NB4 (cell line): ENCODE measurements around the gene TUT7.

ENCODE experiments used
- DNase-seq: peaks from one replicate; pipeline ENCODE4 v3.0.0; 2010; ENCODE audit warnings: low read depth
- H3K4me3 ChIP-seq: one replicate; pipeline ENCODE4 v1.5.1; 2011; ENCODE audit warnings: mild to moderate bottlenecking, low read depth, low read length, moderate library complexity
- MYC ChIP-seq: IDR thresholded peaks from 2 replicates; pipeline ENCODE4 v1.6.1; 2011; ENCODE audit warnings: low read depth, low read length
- POLR2A ChIP-seq: IDR thresholded peaks from 2 replicates; pipeline ENCODE4 v1.6.1; 2011; ENCODE audit warnings: mild to moderate bottlenecking; ENCODE audit not compliant: insufficient read length; ENCODE audit errors: extremely low read depth
- TF ChIP-seq, protein P1 (sequence below): IDR thresholded peaks from 2 replicates; pipeline ENCODE4 v1.6.1; 2011; ENCODE audit warnings: low read depth, low read length
- TF ChIP-seq, protein P2 (sequence below): IDR thresholded peaks from one replicate; pipeline ENCODE4 v1.5.1; 2012; ENCODE audit warnings: low read depth, low read length

TUT7 gene

DNA sequence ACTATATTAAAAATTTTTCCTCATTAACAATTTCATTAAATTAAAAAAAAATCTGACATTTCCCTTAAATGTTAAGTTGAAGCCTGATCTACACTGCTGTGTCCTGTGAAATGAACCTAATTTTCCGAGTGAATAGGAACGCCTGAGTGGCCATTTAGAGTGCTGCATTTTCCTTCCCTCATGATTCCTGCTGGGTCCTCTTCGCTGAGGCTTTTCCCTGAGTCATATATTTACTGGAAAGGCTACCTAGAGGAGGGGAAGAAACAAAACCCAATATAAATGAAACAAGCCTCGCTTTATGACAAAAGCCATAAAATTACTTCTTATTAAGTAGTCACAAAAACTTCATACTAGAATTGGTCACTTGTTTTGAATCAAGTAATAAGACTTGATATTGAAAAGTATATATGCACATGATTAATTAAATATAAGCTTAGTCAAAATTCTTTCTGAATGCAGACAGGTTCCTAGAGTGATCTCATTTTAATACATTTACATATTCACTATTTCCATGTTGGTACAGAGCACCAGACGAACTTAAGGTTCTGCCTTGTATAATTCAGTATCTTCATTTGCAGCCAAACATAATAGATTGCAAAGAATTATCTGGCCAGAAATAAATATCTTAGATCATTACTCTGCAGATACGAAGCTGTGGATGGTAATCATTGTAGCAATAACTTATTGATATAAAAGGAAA is 65.6 kb downstream of the TUT7 start:
- TF ChIP-seq, protein P1, sequence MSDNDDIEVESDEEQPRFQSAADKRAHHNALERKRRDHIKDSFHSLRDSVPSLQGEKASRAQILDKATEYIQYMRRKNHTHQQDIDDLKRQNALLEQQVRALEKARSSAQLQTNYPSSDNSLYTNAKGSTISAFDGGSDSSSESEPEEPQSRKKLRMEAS = no peak
- TF ChIP-seq MYC (no peak), POLR2A (no peak)
- TF ChIP-seq, protein P2, sequence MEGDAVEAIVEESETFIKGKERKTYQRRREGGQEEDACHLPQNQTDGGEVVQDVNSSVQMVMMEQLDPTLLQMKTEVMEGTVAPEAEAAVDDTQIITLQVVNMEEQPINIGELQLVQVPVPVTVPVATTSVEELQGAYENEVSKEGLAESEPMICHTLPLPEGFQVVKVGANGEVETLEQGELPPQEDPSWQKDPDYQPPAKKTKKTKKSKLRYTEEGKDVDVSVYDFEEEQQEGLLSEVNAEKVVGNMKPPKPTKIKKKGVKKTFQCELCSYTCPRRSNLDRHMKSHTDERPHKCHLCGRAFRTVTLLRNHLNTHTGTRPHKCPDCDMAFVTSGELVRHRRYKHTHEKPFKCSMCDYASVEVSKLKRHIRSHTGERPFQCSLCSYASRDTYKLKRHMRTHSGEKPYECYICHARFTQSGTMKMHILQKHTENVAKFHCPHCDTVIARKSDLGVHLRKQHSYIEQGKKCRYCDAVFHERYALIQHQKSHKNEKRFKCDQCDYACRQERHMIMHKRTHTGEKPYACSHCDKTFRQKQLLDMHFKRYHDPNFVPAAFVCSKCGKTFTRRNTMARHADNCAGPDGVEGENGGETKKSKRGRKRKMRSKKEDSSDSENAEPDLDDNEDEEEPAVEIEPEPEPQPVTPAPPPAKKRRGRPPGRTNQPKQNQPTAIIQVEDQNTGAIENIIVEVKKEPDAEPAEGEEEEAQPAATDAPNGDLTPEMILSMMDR = no peak
- no peak overlapping the region for H3K4me3 ChIP-seq
- no peak for DNase-seq

DNA sequence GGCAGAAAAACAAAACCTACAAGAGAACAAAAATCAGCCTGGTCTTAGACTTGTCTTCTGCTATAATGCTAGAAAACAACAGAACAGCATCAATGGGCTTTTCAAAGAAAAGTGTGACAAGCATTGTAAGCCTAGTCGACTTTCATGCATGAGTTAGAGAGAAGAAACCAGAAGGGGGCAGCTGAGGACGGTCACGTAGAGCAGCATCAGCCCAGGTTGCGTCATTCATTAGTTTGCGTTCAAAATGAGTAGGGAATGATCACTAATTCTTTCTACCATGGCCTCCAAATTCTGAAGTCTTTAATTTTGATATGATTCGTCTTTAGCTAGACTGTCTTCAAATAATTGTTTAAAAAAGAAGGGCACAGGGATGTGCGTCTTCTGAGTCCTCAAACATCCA is 67.2 kb downstream of the TUT7 start:
- DNase-seq = peak; percentile 68
- TF ChIP-seq, protein P2 = peak; percentile 37
- peak; percentile 28; the same call in 1 of the 2 replicates for TF ChIP-seq MYC
- TF ChIP-seq, protein P1 = no peak
- TF ChIP-seq POLR2A = no peak
- no peak overlapping the region for H3K4me3 ChIP-seq

DNA sequence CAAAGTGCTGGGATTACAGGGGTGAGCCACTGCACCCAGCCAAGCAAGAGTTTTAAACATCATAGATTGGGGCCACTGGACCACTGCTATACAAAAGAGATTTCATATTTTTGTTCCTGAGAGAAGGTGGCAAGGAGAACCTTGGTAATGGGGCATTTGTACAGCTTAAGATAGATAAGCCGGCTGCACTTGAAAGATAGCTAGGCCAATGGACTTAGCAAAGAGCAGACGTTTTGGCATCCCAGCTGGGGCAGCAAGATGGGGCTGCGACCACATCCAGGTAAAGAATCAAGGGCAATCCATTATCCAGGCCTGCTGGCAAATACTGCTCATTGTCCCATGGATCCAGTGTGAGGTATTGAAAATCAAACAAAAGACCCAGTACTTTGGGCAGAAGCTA is 67.9 kb downstream of the TUT7 start:
- TF ChIP-seq POLR2A = no peak
- TF ChIP-seq, protein P1 = no peak
- no peak overlapping the region for H3K4me3 ChIP-seq
- DNase-seq = no peak

DNA sequence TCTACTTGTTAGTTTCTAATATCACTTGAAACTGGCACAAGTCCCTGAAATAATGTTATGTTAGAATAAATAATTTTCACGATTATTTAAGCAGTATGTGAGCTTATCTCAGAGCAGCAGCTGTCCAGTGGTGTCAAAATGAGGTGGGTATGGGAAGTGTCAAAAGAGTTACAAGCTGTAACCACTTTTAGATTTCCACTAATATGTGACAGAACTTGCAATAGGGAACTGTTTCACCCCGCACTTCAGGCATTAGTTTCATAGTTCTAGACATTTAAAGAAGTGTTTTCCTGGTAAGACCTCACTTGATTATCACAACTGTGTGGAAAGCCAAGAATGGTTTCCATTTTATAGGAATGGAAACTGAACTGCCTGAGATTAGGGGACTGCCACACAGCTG is 68.9 kb downstream of the TUT7 start:
- TF ChIP-seq, protein P1 = no peak
- TF ChIP-seq MYC (no peak), POLR2A (no peak)
- TF ChIP-seq, protein P2 = no peak
- H3K4me3 ChIP-seq = no peak overlapping the region
- no peak for DNase-seq

DNA sequence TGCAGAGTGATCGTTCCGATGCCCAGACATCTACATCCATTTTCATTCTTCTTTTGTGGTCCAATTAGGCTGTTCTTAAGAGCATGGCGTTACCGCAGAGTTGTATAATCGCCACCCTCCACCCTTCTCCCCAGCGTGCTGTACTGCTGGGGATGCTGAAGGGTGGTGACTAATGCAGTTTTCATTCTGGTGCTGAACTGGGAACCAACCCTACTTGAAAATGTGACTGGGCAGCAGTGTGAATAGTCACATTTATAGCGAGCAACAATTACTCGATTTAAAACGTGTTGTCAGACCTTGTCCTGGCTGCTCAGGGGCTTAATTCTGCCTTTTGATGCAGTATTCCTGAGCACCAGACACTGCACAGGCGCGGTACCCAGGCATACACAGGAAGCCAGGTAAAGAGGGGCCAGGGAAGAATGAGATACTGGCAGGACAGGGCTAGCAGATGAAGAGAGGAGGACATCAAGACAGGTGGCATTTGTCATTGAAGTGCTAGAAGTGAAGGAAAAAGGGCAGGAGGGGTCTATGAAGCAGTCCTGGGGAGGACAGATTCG is 71.2 kb downstream of the TUT7 start:
- peak overlapping the region; percentile 78 for H3K4me3 ChIP-seq
- TF ChIP-seq, protein P2 = no peak
- TF ChIP-seq, protein P1 = peak; percentile 70
- peak; percentile 68 for TF ChIP-seq MYC
- no peak for TF ChIP-seq POLR2A
- peak; percentile 88 for DNase-seq
